ENCODE results near the gene ZCCHC14.

Gene ZCCHC14

GRCh38 chr16:87492721-87493607, at the start of gene ZCCHC14:
Gene ZCCHC14 (minus strand): TSS chr16:87493024. CDS start chr16:87492238, 786 bp downstream.
- Mint-ChIP-seq H3K4me3 (peak within 1 kb of the TSS; percentile 80), H3K27me3 (peaks cover 68% of the 10 kb centered on the region), H3K9me3 (no peaks in the 10 kb centered on the region), H3K36me3 (no peaks in the 10 kb centered on the region), H3K4me1 (peaks cover 52% of the 10 kb centered on the region), H3K27ac (no peak within 1 kb of the TSS)
- ATAC-seq: peak; percentile 94

GRCh38 chr16:87541872-87542234, 49.0 kb upstream of the ZCCHC14 start:
- Mint-ChIP-seq H3K4me1 (no peaks in the 10 kb centered on the region), H3K27ac (no peak overlapping the region), H3K9me3 (peaks cover 20% of the 10 kb centered on the region), H3K4me3 (no peak overlapping the region), H3K27me3 (peaks cover 73% of the 10 kb centered on the region), H3K36me3 (peaks cover 14% of the 10 kb centered on the region)
- ATAC-seq: no peak

DNA sequence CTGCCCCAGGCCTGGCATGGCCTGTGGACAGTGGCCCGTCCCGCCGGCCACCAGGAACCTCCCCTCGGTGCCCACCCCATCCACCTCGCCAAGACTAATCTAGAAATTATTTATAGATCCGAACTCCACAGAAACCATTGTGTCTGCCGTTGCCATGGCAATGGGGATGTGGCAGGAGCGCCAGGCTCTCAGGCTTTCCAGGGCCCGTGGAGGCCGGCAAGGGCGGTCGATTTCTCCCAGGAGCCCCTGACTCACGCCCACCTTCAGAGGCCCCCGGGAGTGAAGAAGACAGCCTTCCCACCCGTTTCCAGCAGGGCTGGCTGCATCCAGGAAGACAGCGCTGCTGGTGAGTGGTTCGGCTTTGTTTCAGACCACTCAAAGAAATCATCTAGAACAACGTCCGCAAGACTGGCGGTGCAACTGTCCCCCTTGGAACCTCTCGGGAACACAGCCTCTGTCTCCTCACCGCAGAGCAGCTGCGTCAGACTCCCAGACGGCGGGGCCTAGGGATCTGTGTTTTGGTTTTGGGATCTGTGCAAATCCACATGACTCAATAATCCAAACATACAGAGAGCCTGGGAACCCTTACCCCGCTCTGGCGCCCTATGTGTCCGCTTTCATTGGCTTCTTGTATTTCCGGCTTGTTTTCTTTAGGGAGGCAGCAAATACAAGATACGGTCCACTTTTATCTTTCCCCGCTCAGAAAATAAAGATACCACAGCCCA, 48.5 kb upstream of the ZCCHC14 start:
- H3K27ac Mint-ChIP-seq: no peak overlapping the region
- no peaks in the 10 kb centered on the region for H3K4me1 Mint-ChIP-seq
- peaks cover 13% of the 10 kb centered on the region for H3K36me3 Mint-ChIP-seq
- H3K4me3 Mint-ChIP-seq: no peak overlapping the region
- H3K27me3 Mint-ChIP-seq: peaks cover 71% of the 10 kb centered on the region
- no peak for ATAC-seq
- H3K9me3 Mint-ChIP-seq: peaks cover 18% of the 10 kb centered on the region

GRCh38 chr16:87540897-87541146, 48.0 kb upstream of the ZCCHC14 start:
- Mint-ChIP-seq H3K27ac (no peak overlapping the region), H3K4me3 (no peak overlapping the region), H3K9me3 (peaks cover 13% of the 10 kb centered on the region), H3K36me3 (peaks cover 8% of the 10 kb centered on the region), H3K4me1 (no peaks in the 10 kb centered on the region), H3K27me3 (peaks cover 67% of the 10 kb centered on the region)
- no peak for ATAC-seq

DNA sequence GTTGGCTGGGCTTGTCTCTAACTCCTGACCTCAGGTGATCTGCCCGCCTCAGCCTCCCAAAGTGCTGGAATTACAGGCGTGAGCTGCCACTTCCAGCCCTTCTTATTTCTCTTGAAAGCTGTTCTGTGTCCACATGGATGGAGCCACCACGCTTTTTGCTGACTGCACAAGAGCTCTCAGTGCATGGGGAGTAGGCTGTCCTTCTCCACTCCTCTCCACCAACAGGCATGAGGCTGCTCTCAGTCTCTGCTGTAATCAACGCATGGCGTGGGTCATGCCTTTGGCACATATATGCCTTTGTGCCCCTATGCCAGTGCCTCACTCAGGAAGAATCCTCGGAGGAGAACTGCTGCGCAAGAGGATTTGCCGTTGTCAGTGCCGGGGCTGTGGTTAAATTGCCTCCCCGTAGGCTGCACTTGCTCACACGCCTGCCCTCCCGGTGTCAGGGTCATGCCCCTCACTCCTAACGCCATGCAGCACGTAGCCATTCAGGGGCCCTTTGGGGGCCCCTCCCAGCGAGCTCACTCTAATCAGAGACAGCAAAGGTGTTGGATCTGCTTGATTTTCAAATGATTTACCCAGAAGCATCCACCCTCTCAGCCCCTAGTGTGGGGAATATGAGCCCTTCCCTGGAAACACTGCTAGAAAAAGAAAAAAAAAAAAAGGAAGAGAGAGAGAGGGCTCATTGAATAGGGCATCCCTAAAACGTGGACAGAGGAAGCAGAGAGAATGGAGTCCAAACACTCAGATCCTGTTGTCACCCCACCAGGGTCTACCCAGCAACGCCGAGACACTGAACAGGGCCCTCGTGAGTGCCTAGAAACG, 47.5 kb upstream of the ZCCHC14 start:
- Mint-ChIP-seq H3K4me3 (no peak overlapping the region), H3K36me3 (peaks cover 3% of the 10 kb centered on the region), H3K9me3 (peaks cover 8% of the 10 kb centered on the region), H3K4me1 (no peaks in the 10 kb centered on the region), H3K27me3 (peaks cover 61% of the 10 kb centered on the region), H3K27ac (no peak overlapping the region)
- no peak for ATAC-seq

GRCh38 chr16:87539113-87539512, 46.3 kb upstream of the ZCCHC14 start:
- H3K4me1 Mint-ChIP-seq: no peaks in the 10 kb centered on the region
- H3K27ac Mint-ChIP-seq: no peak overlapping the region
- H3K9me3 Mint-ChIP-seq: peaks cover 5% of the 10 kb centered on the region
- no peak for ATAC-seq
- H3K27me3 Mint-ChIP-seq: peaks cover 59% of the 10 kb centered on the region
- H3K4me3 Mint-ChIP-seq: no peak overlapping the region
- H3K36me3 Mint-ChIP-seq: no peaks in the 10 kb centered on the region

DNA sequence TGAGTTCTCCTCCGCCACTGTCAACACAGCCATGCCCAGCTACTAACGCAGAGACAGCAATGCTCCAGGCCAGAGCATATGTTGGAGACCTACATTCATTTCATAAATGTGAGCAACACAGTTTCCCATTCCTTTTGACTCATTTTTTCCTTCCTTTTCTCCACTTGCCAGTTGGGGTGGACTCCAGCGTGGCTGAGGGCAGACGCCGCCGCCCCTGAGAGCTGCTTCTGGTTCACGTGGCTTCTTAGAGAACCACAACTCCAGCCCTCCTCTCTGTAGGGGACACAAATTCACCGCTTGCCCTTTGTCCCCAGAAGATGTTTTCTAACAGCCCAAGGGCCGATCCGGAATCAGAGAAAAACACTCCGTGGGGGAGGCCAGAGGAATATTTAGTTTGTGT, 45.8 kb upstream of the ZCCHC14 start:
- no peaks in the 10 kb centered on the region for H3K4me1 Mint-ChIP-seq
- peaks cover 54% of the 10 kb centered on the region for H3K27me3 Mint-ChIP-seq
- H3K4me3 Mint-ChIP-seq: no peak overlapping the region
- peaks cover 5% of the 10 kb centered on the region for H3K9me3 Mint-ChIP-seq
- no peak for ATAC-seq
- no peaks in the 10 kb centered on the region for H3K36me3 Mint-ChIP-seq
- no peak overlapping the region for H3K27ac Mint-ChIP-seq

DNA sequence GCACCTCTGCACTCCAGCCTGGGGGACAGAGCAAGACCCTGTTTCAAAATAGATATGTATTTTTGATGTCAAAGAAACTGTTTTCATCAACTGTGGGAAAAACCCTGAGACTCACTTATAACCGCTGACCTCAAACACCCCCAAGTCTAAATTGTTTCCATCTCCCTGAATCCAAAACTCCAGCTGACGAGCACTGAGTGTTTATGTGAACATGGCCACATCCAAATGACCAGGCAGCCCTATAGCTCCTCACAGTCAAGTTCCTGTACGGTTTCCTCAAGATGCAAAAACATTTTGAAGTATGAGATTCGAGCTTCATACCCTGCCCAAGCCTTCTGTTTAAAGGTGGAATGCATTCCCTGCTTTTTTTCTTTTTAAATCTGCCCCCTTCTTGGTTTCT, 45.3 kb upstream of the ZCCHC14 start:
- H3K4me1 Mint-ChIP-seq: no peaks in the 10 kb centered on the region
- peaks cover 6% of the 10 kb centered on the region for H3K9me3 Mint-ChIP-seq
- no peak overlapping the region for H3K27ac Mint-ChIP-seq
- ATAC-seq: no peak
- peaks cover 54% of the 10 kb centered on the region for H3K27me3 Mint-ChIP-seq
- no peak overlapping the region for H3K4me3 Mint-ChIP-seq
- H3K36me3 Mint-ChIP-seq: no peaks in the 10 kb centered on the region

- no peak overlapping the region for H3K4me3 Mint-ChIP-seq
- peaks cover 54% of the 10 kb centered on the region for H3K27me3 Mint-ChIP-seq
- H3K4me1 Mint-ChIP-seq: no peaks in the 10 kb centered on the region
- no peak for ATAC-seq
- H3K27ac Mint-ChIP-seq: no peak overlapping the region
- H3K9me3 Mint-ChIP-seq: peaks cover 10% of the 10 kb centered on the region
- no peaks in the 10 kb centered on the region for H3K36me3 Mint-ChIP-seq
Measured at GRCh38 chr16:87536795-87537142, 43.9 kb upstream of the ZCCHC14 start.

GRCh38 chr16:87535855-87536794, 43.3 kb upstream of the ZCCHC14 start:
- Mint-ChIP-seq H3K27me3 (peaks cover 57% of the 10 kb centered on the region), H3K27ac (no peak overlapping the region), H3K36me3 (no peaks in the 10 kb centered on the region), H3K9me3 (peaks cover 10% of the 10 kb centered on the region), H3K4me3 (no peak overlapping the region), H3K4me1 (no peaks in the 10 kb centered on the region)
- ATAC-seq: no peak

DNA sequence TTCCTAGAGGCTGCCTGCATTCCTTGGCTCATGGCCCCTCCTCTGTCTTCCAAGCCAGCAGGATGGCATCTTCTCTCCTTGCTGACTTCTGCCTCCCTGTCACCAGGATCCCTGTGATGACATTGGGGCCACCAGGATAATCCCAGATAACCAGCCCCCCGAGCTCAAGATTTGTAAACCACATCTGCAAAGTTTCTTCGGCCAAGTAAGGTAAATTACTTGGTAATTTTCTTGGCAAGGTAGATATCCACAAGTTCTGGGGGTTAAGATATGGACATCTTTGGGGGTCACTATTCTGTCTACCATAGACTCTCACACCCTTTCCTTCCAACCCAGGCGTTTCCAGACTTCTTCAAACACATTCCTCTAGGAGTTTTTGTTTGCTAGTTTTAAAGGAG, 42.6 kb upstream of the ZCCHC14 start:
- ATAC-seq: no peak
- no peak overlapping the region for H3K4me3 Mint-ChIP-seq
- H3K27ac Mint-ChIP-seq: no peak overlapping the region
- H3K4me1 Mint-ChIP-seq: no peaks in the 10 kb centered on the region
- no peaks in the 10 kb centered on the region for H3K36me3 Mint-ChIP-seq
- H3K9me3 Mint-ChIP-seq: peaks cover 13% of the 10 kb centered on the region
- H3K27me3 Mint-ChIP-seq: peaks cover 57% of the 10 kb centered on the region

GRCh38 chr16:87534751-87535150, 41.9 kb upstream of the ZCCHC14 start:
- H3K27ac Mint-ChIP-seq: no peak overlapping the region
- no peaks in the 10 kb centered on the region for H3K36me3 Mint-ChIP-seq
- H3K9me3 Mint-ChIP-seq: peaks cover 13% of the 10 kb centered on the region
- H3K4me1 Mint-ChIP-seq: no peaks in the 10 kb centered on the region
- peaks cover 57% of the 10 kb centered on the region for H3K27me3 Mint-ChIP-seq
- H3K4me3 Mint-ChIP-seq: no peak overlapping the region
- ATAC-seq: no peak

DNA sequence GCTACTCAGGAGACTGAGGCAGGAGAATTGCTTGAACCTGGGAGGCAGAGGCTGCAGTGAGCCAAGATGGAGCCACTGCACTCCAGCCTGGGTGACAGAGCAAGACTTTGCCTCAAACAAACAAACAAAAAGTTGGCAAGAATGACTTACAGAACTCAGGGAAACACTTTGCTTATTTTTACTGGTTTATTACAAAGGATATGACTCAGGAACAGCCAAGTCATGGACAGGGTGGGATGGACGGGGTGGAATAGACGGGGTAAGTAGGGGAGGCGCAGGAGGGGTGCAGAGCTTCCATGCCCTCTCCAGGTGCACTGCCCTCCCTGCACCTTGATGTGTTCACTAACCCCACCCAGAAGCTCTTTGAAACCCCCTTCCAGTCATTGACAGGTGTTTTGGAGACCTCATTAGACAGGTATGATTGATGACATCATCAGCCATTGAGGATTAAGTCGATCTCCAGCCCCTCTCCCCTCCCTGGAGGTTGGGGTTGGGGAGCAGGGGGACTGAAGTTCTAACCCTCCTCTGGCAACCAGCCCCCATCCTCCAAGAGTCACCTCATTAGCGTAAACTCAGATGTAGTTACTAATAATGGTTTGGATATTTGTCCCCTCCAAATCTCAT, 41.3 kb upstream of the ZCCHC14 start:
- no peaks in the 10 kb centered on the region for H3K4me1 Mint-ChIP-seq
- no peak overlapping the region for H3K4me3 Mint-ChIP-seq
- no peak overlapping the region for H3K27ac Mint-ChIP-seq
- H3K36me3 Mint-ChIP-seq: no peaks in the 10 kb centered on the region
- H3K27me3 Mint-ChIP-seq: peaks cover 57% of the 10 kb centered on the region
- peaks cover 13% of the 10 kb centered on the region for H3K9me3 Mint-ChIP-seq
- ATAC-seq: no peak

DNA sequence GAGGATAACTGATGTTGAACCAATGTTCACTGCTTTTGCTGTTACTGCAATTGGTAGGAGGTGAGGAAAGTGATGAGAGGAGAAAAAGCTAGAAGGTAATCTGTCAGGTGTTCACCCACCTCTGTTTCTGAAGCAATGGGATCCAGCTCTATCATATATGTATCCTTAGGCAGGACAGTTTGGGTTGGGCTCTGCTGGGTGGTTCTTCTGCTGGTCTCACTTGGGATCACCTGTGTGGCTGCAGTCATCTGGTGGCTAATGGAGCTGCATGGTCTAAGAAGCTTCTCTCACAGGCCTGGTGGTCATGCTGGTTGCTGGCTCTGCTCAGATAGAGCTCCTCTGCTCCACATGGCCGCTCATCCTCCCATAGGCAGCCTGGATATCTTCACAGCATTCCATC, 40.2 kb upstream of the ZCCHC14 start:
- H3K9me3 Mint-ChIP-seq: peaks cover 13% of the 10 kb centered on the region
- H3K27me3 Mint-ChIP-seq: peaks cover 49% of the 10 kb centered on the region
- H3K4me1 Mint-ChIP-seq: no peaks in the 10 kb centered on the region
- H3K27ac Mint-ChIP-seq: no peak overlapping the region
- no peak overlapping the region for H3K4me3 Mint-ChIP-seq
- H3K36me3 Mint-ChIP-seq: no peaks in the 10 kb centered on the region
- no peak for ATAC-seq

All from stimulated activated memory B cell treated with anti-CD40 and anti-IgM and Interleukin-4, amounts not matched to agents 10 μg/mL and 1 μg/mL and 100 μg/mL, for 72 hours (primary cell).